H1 (cell line): ENCODE results near the gene FCER2. TPM values are rescaled to one million over a fixed set of nuclear protein-coding genes. Genes with fewer than 3 reads are reported as not detected.

ENCODE experiments used
- CTCF ChIA-PET: fragments of 300-600 bp; sonication (Branson Sonifier 250); formaldehyde crosslinking; loops from one replicate; lab custom pipeline; 2021; ENCODE audit not compliant: partially characterized antibody; lab: Charles Lee
- POLR2A ChIA-PET: fragments of 300-600 bp; sonication (Branson Sonifier 250); formaldehyde crosslinking; loops from one replicate; lab custom pipeline; 2021; ENCODE audit warnings: inconsistent platforms; ENCODE audit not compliant: partially characterized antibody; lab: Charles Lee
- DNase-seq, 2 experiments: peaks; one replicate each; pipeline versions ENCODE4 v3.0.0 to v3.0.0-alpha.2; 2010 to 2022; ENCODE audit warnings: low spot score in 2 of 2, low read depth in 1 of 2, mixed read lengths in 1 of 2
- FAIRE-seq: peaks from 2 replicates; lab custom pipeline; 2011; peaks lifted over from hg19 to GRCh38; lab: Jason Lieb, UNC
- H2AFZ ChIP-seq: 2 replicates; pipeline ENCODE4 v1.8.1; 2012; ENCODE audit warnings: low read length, inconsistent platforms
- H2AK5ac ChIP-seq: 2 replicates; pipeline ENCODE4 v1.6.1; 2013; ENCODE audit warnings: low read depth, low read length
- H2BK120ac ChIP-seq: replicated peaks from 2 replicates; pipeline ENCODE3; 2013; ENCODE audit warnings: low read depth, low read length, inconsistent platforms
- H2BK12ac ChIP-seq: 2 replicates; pipeline ENCODE4 v1.6.1; 2013; ENCODE audit warnings: low read depth, low read length
- H2BK15ac ChIP-seq: 2 replicates; pipeline ENCODE4 v1.6.1; 2013; ENCODE audit warnings: low read length
- H2BK20ac ChIP-seq: 2 replicates; pipeline ENCODE4 v1.6.1; 2013; ENCODE audit warnings: low read length
- H2BK5ac ChIP-seq: 2 replicates; pipeline ENCODE4 v1.6.1; 2013; ENCODE audit warnings: low read depth, low read length
- H3K14ac ChIP-seq: 2 replicates; pipeline ENCODE4 v1.6.1; 2013; ENCODE audit warnings: inconsistent platforms; ENCODE audit not compliant: insufficient read length
- H3K18ac ChIP-seq: 2 replicates; pipeline ENCODE4 v1.6.1; 2013; ENCODE audit warnings: low read length; ENCODE audit errors: extremely low read depth
- H3K23ac ChIP-seq: 2 replicates; pipeline ENCODE4 v1.6.1; 2013; ENCODE audit warnings: inconsistent platforms; ENCODE audit not compliant: insufficient read length
- H3K23me2 ChIP-seq: 2 replicates; pipeline ENCODE4 v1.6.1; 2013; ENCODE audit warnings: low read depth, low read length
- H3K27ac ChIP-seq: 2 replicates; pipeline ENCODE4 v1.6.1; 2011; ENCODE audit warnings: low read depth, low read length, inconsistent platforms
- H3K27me3 ChIP-seq, 4 experiments: replicated peaks in 1 of 4; 1 replicate in 1 of 4; 2 replicates in 3 of 4; pipeline versions ENCODE4 v1.6.1 to v1.8.1; 2011 to 2013; ENCODE audit warnings: low read length in 3 of 4, mild to moderate bottlenecking in 3 of 4, inconsistent platforms in 2 of 4, mixed read lengths in 2 of 4, moderate library complexity in 1 of 4; ENCODE audit not compliant: control insufficient read depth in 3 of 4, insufficient read depth in 3 of 4; ENCODE audit errors: extremely low read depth in 1 of 4
- H3K36me3 ChIP-seq, 4 experiments: 2 replicates each; pipeline versions ENCODE4 v1.6.1 to v1.8.1; 2011 to 2013; ENCODE audit warnings: mild to moderate bottlenecking in 4 of 4, low read length in 3 of 4, moderate library complexity in 2 of 4, control low read depth in 1 of 4, inconsistent platforms in 1 of 4; ENCODE audit not compliant: insufficient read depth in 4 of 4, control insufficient read depth in 2 of 4
- H3K4ac ChIP-seq: replicated peaks from 2 replicates; pipeline ENCODE3; 2013; ENCODE audit warnings: low read length, low read depth, mixed read lengths, inconsistent platforms; ENCODE audit not compliant: insufficient read length
- H3K4me1 ChIP-seq, 4 experiments: replicated peaks in 1 of 4; 1 replicate in 1 of 4; 2 replicates in 3 of 4; pipeline versions ENCODE4 v1.6.1 to v1.8.1; 2011 to 2013; ENCODE audit warnings: low read length in 3 of 4, inconsistent platforms in 2 of 4, mixed read lengths in 1 of 4; ENCODE audit not compliant: insufficient read depth in 4 of 4, control insufficient read depth in 3 of 4
- H3K4me2 ChIP-seq, 2 experiments: 2 replicates each; pipeline versions ENCODE4 v1.6.1 to v1.8.1; 2011 to 2013; ENCODE audit warnings: low read depth in 2 of 2, low read length in 2 of 2, control low read depth in 1 of 2, inconsistent platforms in 1 of 2, mild to moderate bottlenecking in 1 of 2; ENCODE audit not compliant: insufficient read depth in 1 of 2
- H3K4me3 ChIP-seq, 4 experiments: fragments of 200-600, 300-600 bp in 1 of 4; sonication (generic), shearing (Covaris generic), sonication (Bioruptor Twin) in 1 of 4; 2 replicates each; pipeline versions ENCODE4 v1.5.1 to v1.8.1; 2011 to 2016; ENCODE audit warnings: low read length in 4 of 4, low read depth in 3 of 4, control low read depth in 2 of 4, inconsistent platforms in 2 of 4, mild to moderate bottlenecking in 2 of 4, mixed read lengths in 1 of 4, moderate library complexity in 1 of 4; ENCODE audit not compliant: insufficient read depth in 2 of 4; ENCODE audit errors: extremely low read depth in 1 of 4
- H3K56ac ChIP-seq: replicated peaks from 2 replicates; pipeline ENCODE3; 2013; ENCODE audit warnings: low read depth, mild to moderate bottlenecking, mixed read lengths, low read length, inconsistent platforms; ENCODE audit not compliant: insufficient read length
- H3K79me1 ChIP-seq: 2 replicates; pipeline ENCODE4 v1.6.1; 2013; ENCODE audit warnings: low read depth, low read length, control low read depth
- H3K79me2 ChIP-seq, 2 experiments: 2 replicates each; pipeline versions ENCODE4 v1.6.1 to v1.8.1; 2012 to 2013; ENCODE audit warnings: low read length in 2 of 2, mild to moderate bottlenecking in 2 of 2, inconsistent platforms in 1 of 2; ENCODE audit not compliant: insufficient read depth in 2 of 2, control insufficient read depth in 1 of 2
- H3K9ac ChIP-seq, 4 experiments: replicated peaks in 1 of 4; 1 replicate in 1 of 4; 2 replicates in 3 of 4; pipeline versions ENCODE4 v1.6.1 to v1.8.1; 2011 to 2013; ENCODE audit warnings: low read depth in 3 of 4, low read length in 3 of 4, control low read depth in 2 of 4, mild to moderate bottlenecking in 2 of 4, moderate library complexity in 2 of 4, inconsistent platforms in 1 of 4; ENCODE audit errors: extremely low read depth in 1 of 4
- H3K9me3 ChIP-seq, 2 experiments: 2 replicates each; pipeline versions ENCODE4 v1.6.1 to v1.8.1; 2012 to 2013; ENCODE audit warnings: mild to moderate bottlenecking in 2 of 2, moderate library complexity in 2 of 2, control low read depth in 1 of 2, inconsistent platforms in 1 of 2, low read depth in 1 of 2, low read length in 1 of 2, mixed read lengths in 1 of 2; ENCODE audit not compliant: insufficient read depth in 2 of 2
- H4K20me1 ChIP-seq, 2 experiments: replicated peaks in 1 of 2; 2 replicates each; pipeline versions ENCODE3 to v1.8.1; 2011 to 2013; ENCODE audit warnings: inconsistent platforms in 2 of 2, low read length in 2 of 2, mild to moderate bottlenecking in 1 of 2; ENCODE audit not compliant: insufficient read depth in 2 of 2, control insufficient read depth in 1 of 2
- H4K5ac ChIP-seq: 2 replicates; pipeline ENCODE4 v1.6.1; 2013; ENCODE audit warnings: low read length, low read depth, mixed read lengths, inconsistent platforms; ENCODE audit not compliant: insufficient read length
- H4K8ac ChIP-seq: 2 replicates; pipeline ENCODE4 v1.8.0; 2013; ENCODE audit warnings: mild to moderate bottlenecking, moderate library complexity, low read length, inconsistent platforms; ENCODE audit not compliant: insufficient read depth; ENCODE audit errors: extremely low read depth
- H4K91ac ChIP-seq: replicated peaks from 2 replicates; pipeline ENCODE3; 2013; ENCODE audit warnings: low read length, mixed read lengths, inconsistent platforms; ENCODE audit not compliant: insufficient read length
- ASH2L ChIP-seq: fragments of 200-600, 300-600 bp; sonication (generic); IDR thresholded peaks from one replicate; pipeline ENCODE4 v1.7.1; 2017; ENCODE audit warnings: low read length
- BACH1 ChIP-seq: IDR thresholded peaks from 2 replicates; pipeline ENCODE4 v1.6.1; 2012; ENCODE audit warnings: low read length, improper control_type of control experiment
- BCL11A ChIP-seq, 2 experiments: IDR thresholded peaks; one replicate each; pipeline ENCODE4 v1.6.1; 2011; ENCODE audit warnings: low read depth in 2 of 2, low read length in 2 of 2, mild to moderate bottlenecking in 2 of 2
- EP300 ChIP-seq, 2 experiments: IDR thresholded peaks; 1 replicate in 1 of 2; 2 replicates in 1 of 2; pipeline ENCODE4 v1.6.1; 2011 to 2012; ENCODE audit warnings: low read depth in 2 of 2, low read length in 2 of 2, mild to moderate bottlenecking in 2 of 2, borderline replicate concordance in 1 of 2, inconsistent platforms in 1 of 2, moderate library complexity in 1 of 2
- EZH2 ChIP-seq: fragments of 200-600 bp; sonication (generic); IDR thresholded peaks from 2 replicates; pipeline ENCODE4 v1.7.1; 2012; ENCODE audit warnings: low read depth, mild to moderate bottlenecking, moderate library complexity, low read length, inconsistent platforms; ENCODE audit not compliant: severe bottlenecking
- GABPA ChIP-seq: IDR thresholded peaks from 2 replicates; pipeline ENCODE4 v1.6.1; 2011; ENCODE audit warnings: mild to moderate bottlenecking, low read length, moderate library complexity, borderline replicate concordance; ENCODE audit not compliant: insufficient read depth
- HDAC2 ChIP-seq, 2 experiments: fragments of 300-600 bp in 1 of 2; sonication (generic) in 1 of 2; IDR thresholded peaks; 2 replicates each; pipeline ENCODE4 v1.6.1; 2011 to 2012; ENCODE audit warnings: low read depth in 2 of 2, low read length in 2 of 2, mild to moderate bottlenecking in 2 of 2, moderate library complexity in 2 of 2, borderline replicate concordance in 1 of 2, inconsistent platforms in 1 of 2
- JUND ChIP-seq: IDR thresholded peaks from 2 replicates; pipeline ENCODE4 v1.6.1; 2011; ENCODE audit warnings: mild to moderate bottlenecking, improper control_type of control experiment, low read length
- PHF8 ChIP-seq: fragments of 200-600 bp; sonication (generic); conservative IDR thresholded peaks from 2 replicates; pipeline ENCODE4 v1.7.1; 2012; ENCODE audit warnings: low read depth, mild to moderate bottlenecking, inconsistent platforms, low read length, moderate library complexity
- POLR2A ChIP-seq, 2 experiments: IDR thresholded peaks; 1 replicate in 1 of 2; 2 replicates in 1 of 2; pipeline ENCODE4 v1.6.1; 2011; ENCODE audit warnings: low read depth in 2 of 2, low read length in 2 of 2, mild to moderate bottlenecking in 2 of 2; ENCODE audit errors: control extremely low read depth in 1 of 2
- RBBP5 ChIP-seq: IDR thresholded peaks from 2 replicates; pipeline ENCODE4 v1.7.1; 2012; ENCODE audit warnings: low read depth, mild to moderate bottlenecking, inconsistent platforms, low read length, moderate library complexity, borderline replicate concordance
- SUZ12 ChIP-seq: fragments of 200-600 bp; sonication (generic); IDR thresholded peaks from 2 replicates; pipeline ENCODE4 v1.6.1; 2012; ENCODE audit warnings: mild to moderate bottlenecking, inconsistent platforms, low read length, moderate library complexity, mixed read lengths
- TAF7 ChIP-seq: optimal IDR thresholded peaks from 2 replicates; pipeline ENCODE3; 2011; ENCODE audit warnings: low read depth, mild to moderate bottlenecking, inconsistent platforms, low read length, moderate library complexity, borderline replicate concordance
- YY1 ChIP-seq: IDR thresholded peaks from 2 replicates; pipeline ENCODE4 v1.6.1; 2011; ENCODE audit warnings: low read depth, mild to moderate bottlenecking, low read length
- WGBS, 2 experiments: shearing (Covaris generic) in 1 of 2; methylation state at CpG; one replicate each; pipeline versions ENCODE4 v1.1.6 to v1.1.7; 2013 to 2015; ENCODE audit warnings: low lambda C conversion rate in 2 of 2, mixed read lengths in 2 of 2, inconsistent platforms in 1 of 2, low coverage in 1 of 2, missing lambda C conversion rate in 1 of 2; ENCODE audit not compliant: insufficient replicate concordance in 2 of 2, insufficient coverage in 1 of 2, insufficient read length in 1 of 2; ENCODE audit errors: extremely low coverage in 1 of 2, missing lambda C conversion rate in 1 of 2; 5-methylcytosine and 5-hydroxymethylcytosine counted together
- polyA plus RNA-seq, 7 experiments: library from polyadenylated mRNA; depleted of rRNA in 3 of 7; stranded (reverse) in 5 of 7; unstranded in 2 of 7; fragments of >200 nt in 5 of 7; fragments of 200-250 nt in 2 of 7; gene quantifications; 1 replicate in 5 of 7; 2 replicates in 1 of 7; 4 replicates in 1 of 7; pipeline versions ENCODE4 v1.2.1 to v1.2.3, GENCODE V29; 2011 to 2013; ENCODE audit warnings: missing spikeins in 2 of 7, mixed read lengths in 2 of 7
- total RNA-seq: library from RNA; stranded (reverse); fragmentation: NEBNext Ultra II Directional; extraction: Animal tissue kit (Norgen Biotek cat#: 25700); gene quantifications from 2 replicates; pipeline ENCODE4 v1.2.1, GENCODE V29; 2021

The FCER2 gene
- total and polyA plus RNA-seq, 2 of the 8 experiments (the other 6 are each of a cell fraction or from before 2014, with no cell fraction given): 0.67 TPM; not detected in 1

- no peak overlapping the region for H3K4me3 ChIP-seq
- CTCF ChIA-PET: interaction anchor here (0.6 to 0.7 kb wide), 2 partner anchors 30 to 134 kb away, joined by 3 read pairs; no protein-coding TSS in a partner anchor
- H2BK20ac ChIP-seq: no peak overlapping the region
- no peaks in the 10 kb centered on the region for H3K79me2 ChIP-seq
- no peaks in the 10 kb centered on the region for H3K4me1 ChIP-seq
- no peak overlapping the region for H2BK15ac ChIP-seq
- no peak overlapping the region for H2AK5ac ChIP-seq
- DNase-seq (no peak), FAIRE-seq (no peak)
- no peak overlapping the region for H2BK120ac ChIP-seq
- no peak overlapping the region for H3K56ac ChIP-seq
- no peak overlapping the region for H3K4me2 ChIP-seq
- no peaks in the 10 kb centered on the region for H4K20me1 ChIP-seq
- H3K23ac ChIP-seq: no peak overlapping the region
- no peaks in the 10 kb centered on the region for H3K79me1 ChIP-seq
- 85% methylated on average over 8 of the region's 8 CpGs; no CpG with 5 or more reads in 1 of the 2 experiments for WGBS, 2 experiments
- H3K9ac ChIP-seq: no peak overlapping the region
- peaks cover 0 to 2% of the 10 kb centered on the region in 2 experiments; a peak in 1 of 4 replicates for H3K9me3 ChIP-seq
- no peak overlapping the region for H2BK5ac ChIP-seq
- H3K4ac ChIP-seq: no peak overlapping the region
- H4K8ac ChIP-seq: no peak overlapping the region
- no peak overlapping the region for H2BK12ac ChIP-seq
- H3K18ac ChIP-seq: no peak overlapping the region
- no peak overlapping the region for H3K27ac ChIP-seq
- no peak overlapping the region for H2AFZ ChIP-seq
- no peaks in the 10 kb centered on the region for H3K36me3 ChIP-seq
- no peaks in the 10 kb centered on the region for H3K23me2 ChIP-seq
- H3K27me3 ChIP-seq: no peaks in the 10 kb centered on the region
- POLR2A ChIA-PET: interaction anchor here (0.9 kb wide), 1 partner anchor 21 kb away, joined by 3 read pairs; no protein-coding TSS in a partner anchor
- no peak overlapping the region for H4K91ac ChIP-seq
- H3K14ac ChIP-seq: no peak overlapping the region
- H4K5ac ChIP-seq: no peak overlapping the region
- no peak for TF ChIP-seq GABPA
- TF ChIP-seq BCL11A (IDR thresholded peaks at IDR 0.05; ENCODE audit: low read depth in 2 of 2, low read length in 2 of 2): no peak
- TF ChIP-seq YY1: no peak
- TF ChIP-seq RBBP5: no peak
- TF ChIP-seq TAF7: no peak
- TF ChIP-seq HDAC2 (IDR thresholded peaks at IDR 0.05; ENCODE audit: borderline replicate concordance in 1 of 2, low read depth in 2 of 2, low read length in 2 of 2): no peak
- no peak for TF ChIP-seq PHF8
- TF ChIP-seq SUZ12: no peak
- no peak for TF ChIP-seq ASH2L
- no peak for TF ChIP-seq BACH1
- TF ChIP-seq POLR2A (IDR thresholded peaks at IDR 0.05; ENCODE audit: control extremely low read depth in 1 of 2, low read depth in 2 of 2, low read length in 2 of 2): no peak
- TF ChIP-seq EZH2: no peak
- no peak for TF ChIP-seq JUND
- TF ChIP-seq EP300 (IDR thresholded peaks at IDR 0.05; ENCODE audit: borderline replicate concordance in 1 of 2, low read depth in 2 of 2, low read length in 2 of 2): no peak
These were observed 16.7 kb upstream of the FCER2 start for GRCh38 chr19:7718668-7719067.
